ENCODE measurements around the gene CELSR1. TPM values are rescaled to one million over a fixed set of nuclear protein-coding genes. Genes with fewer than 3 reads are reported as not detected.

CELSR1 gene
- total RNA-seq, 2 experiments from 2014 or later = 1.0 to 1.1 TPM

DNA sequence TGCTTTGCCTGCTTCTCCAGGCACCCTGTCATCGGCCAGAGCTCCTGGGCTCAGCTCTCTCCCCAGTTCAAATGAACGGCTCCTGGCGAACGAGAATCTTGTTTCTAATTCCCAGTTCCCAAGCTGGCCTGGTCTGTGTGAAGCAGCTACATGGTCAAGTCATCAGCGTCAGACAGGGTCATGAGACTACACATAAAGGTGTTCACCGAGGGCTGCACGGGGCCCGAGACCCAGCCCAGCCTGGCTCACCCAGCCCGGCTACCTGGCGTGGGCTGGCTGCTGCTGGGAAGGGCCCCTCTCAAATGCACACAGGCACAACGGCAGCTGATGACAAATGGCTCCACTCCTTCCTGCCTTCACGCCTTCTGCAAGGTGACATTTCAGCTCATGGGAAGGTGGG, 14.6 kb upstream of the CELSR1 start:
- ChIA-PET POLR2A (no interaction called here), CTCF (no interaction called here)
- H3K27ac Mint-ChIP-seq = no peak overlapping the region
- intact Hi-C loops (cut with DNase I, micrococcal nuclease) = no loop called here
- Histone ChIP-seq H3K4me3 (ENCODE audit: low read length) (no peak overlapping the region), H3K4me1 (ENCODE audit: insufficient read depth, low read length) (no peaks in the 10 kb centered on the region), H3K9me3 (ENCODE audit: control insufficient read depth in 1 of 2, insufficient read depth in 1 of 2, low read length in 2 of 2) (peaks cover 0 to 19% of the 10 kb centered on the region in 2 experiments), H3K36me3 (ENCODE audit: insufficient read depth, low read length) (no peaks in the 10 kb centered on the region), H3K27me3 (ENCODE audit: control insufficient read depth in 1 of 2, insufficient read depth in 2 of 2, low read length in 2 of 2) (peaks cover 4 to 16% of the 10 kb centered on the region in 2 experiments), H3K27ac (ENCODE audit: low read depth in 1 of 2, low read length in 2 of 2) (no peak overlapping the region)
- ATAC-seq (ENCODE audit: poor library complexity) (no peak), DNase-seq (no peak)
- H3K4me3 Mint-ChIP-seq = no peak overlapping the region
- H3K9me3 Mint-ChIP-seq = peaks cover 3% of the 10 kb centered on the region
- peaks cover 10% of the 10 kb centered on the region for H3K27me3 Mint-ChIP-seq
- H3K36me3 Mint-ChIP-seq (ENCODE audit: low read depth) = no peaks in the 10 kb centered on the region
- TF ChIP-seq, protein P1, sequence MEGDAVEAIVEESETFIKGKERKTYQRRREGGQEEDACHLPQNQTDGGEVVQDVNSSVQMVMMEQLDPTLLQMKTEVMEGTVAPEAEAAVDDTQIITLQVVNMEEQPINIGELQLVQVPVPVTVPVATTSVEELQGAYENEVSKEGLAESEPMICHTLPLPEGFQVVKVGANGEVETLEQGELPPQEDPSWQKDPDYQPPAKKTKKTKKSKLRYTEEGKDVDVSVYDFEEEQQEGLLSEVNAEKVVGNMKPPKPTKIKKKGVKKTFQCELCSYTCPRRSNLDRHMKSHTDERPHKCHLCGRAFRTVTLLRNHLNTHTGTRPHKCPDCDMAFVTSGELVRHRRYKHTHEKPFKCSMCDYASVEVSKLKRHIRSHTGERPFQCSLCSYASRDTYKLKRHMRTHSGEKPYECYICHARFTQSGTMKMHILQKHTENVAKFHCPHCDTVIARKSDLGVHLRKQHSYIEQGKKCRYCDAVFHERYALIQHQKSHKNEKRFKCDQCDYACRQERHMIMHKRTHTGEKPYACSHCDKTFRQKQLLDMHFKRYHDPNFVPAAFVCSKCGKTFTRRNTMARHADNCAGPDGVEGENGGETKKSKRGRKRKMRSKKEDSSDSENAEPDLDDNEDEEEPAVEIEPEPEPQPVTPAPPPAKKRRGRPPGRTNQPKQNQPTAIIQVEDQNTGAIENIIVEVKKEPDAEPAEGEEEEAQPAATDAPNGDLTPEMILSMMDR (IDR thresholded peaks at IDR 0.05) = no peak
- H3K4me1 Mint-ChIP-seq (ENCODE audit: low read depth) = no peaks in the 10 kb centered on the region

DNA sequence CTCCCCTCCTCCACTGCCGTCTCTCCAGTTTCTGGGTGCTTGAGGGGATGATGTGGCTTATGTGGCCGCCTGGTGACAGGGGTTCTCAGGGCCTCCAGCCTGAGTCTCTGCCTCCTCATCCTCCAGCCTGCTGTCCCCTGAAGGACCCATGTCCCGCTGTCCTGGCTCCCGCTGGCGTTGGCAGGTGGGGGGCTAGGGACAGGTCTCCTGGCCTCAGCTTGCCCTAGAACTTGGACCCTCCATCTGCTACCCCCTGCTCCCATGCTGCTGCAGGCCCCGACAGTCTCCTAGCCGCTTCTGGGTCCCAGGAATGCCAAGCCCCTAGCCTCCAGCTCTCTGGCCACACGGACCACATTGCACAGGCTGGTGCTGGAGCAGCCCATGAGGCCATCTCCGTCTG, 13.9 kb upstream of the CELSR1 start:
- Mint-ChIP-seq H3K27ac (no peak overlapping the region), H3K4me1 (ENCODE audit: low read depth) (no peaks in the 10 kb centered on the region), H3K9me3 (no peaks in the 10 kb centered on the region), H3K27me3 (peaks cover 10% of the 10 kb centered on the region), H3K4me3 (no peak overlapping the region), H3K36me3 (ENCODE audit: low read depth) (no peaks in the 10 kb centered on the region)
- intact Hi-C loops (cut with DNase I, micrococcal nuclease) = no loop called here
- no peaks in the 10 kb centered on the region for H3K4me1 ChIP-seq (ENCODE audit: insufficient read depth, low read length)
- ATAC-seq (ENCODE audit: poor library complexity) (no peak), DNase-seq (no peak)
- CTCF ChIA-PET = no interaction called here
- no peak overlapping the region for H3K4me3 ChIP-seq (ENCODE audit: low read length)
- peaks cover 4 to 16% of the 10 kb centered on the region in 2 experiments for H3K27me3 ChIP-seq (ENCODE audit: control insufficient read depth in 1 of 2, insufficient read depth in 2 of 2, low read length in 2 of 2)
- H3K27ac ChIP-seq (ENCODE audit: low read depth in 1 of 2, low read length in 2 of 2) = no peak overlapping the region
- H3K36me3 ChIP-seq (ENCODE audit: insufficient read depth, low read length) = no peaks in the 10 kb centered on the region
- POLR2A ChIA-PET = no interaction called here
- TF ChIP-seq, protein P1 (IDR thresholded peaks at IDR 0.05) = no peak
- H3K9me3 ChIP-seq (ENCODE audit: control insufficient read depth in 1 of 2, insufficient read depth in 1 of 2, low read length in 2 of 2) = peaks cover 0 to 12% of the 10 kb centered on the region in 2 experiments

DNA sequence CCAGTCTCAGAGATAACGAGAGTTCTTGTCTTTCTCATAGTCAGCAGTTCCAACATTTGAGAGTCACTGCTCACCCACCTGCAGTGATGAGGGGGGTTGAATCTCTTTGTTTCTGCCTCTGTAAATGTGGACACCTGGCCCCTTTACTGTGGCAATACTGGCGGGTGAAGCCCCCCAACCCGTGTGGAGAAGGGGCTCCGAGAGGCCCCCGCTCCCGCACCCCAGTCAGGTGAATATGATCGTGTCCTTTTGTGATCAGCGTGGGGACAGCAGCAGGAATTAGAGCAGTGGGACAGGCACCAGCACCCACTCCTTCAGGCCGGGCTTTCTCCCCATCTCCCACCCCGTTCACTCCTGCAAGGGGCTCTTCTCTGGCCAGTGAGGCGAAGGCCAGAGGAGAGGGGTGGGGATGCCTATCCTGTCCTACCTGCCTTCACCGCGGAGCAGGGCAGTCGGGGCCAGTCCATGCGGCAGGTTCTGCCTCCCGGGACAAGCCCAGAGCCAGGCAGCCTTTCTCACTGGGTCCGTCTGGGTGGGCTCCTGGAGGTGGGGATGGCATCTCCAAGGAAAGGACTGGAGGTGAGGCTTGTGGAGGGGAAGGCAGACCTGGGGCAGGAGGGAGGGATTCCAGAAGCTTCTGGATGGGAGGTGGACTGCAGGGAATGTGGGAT, 12.7 kb upstream of the CELSR1 start:
- peaks cover 4 to 16% of the 10 kb centered on the region in 2 experiments for H3K27me3 ChIP-seq (ENCODE audit: control insufficient read depth in 1 of 2, insufficient read depth in 2 of 2, low read length in 2 of 2)
- POLR2A ChIA-PET = no interaction called here
- Mint-ChIP-seq H3K27ac (no peak overlapping the region), H3K4me3 (no peak overlapping the region), H3K27me3 (peaks cover 10% of the 10 kb centered on the region), H3K4me1 (ENCODE audit: low read depth) (no peaks in the 10 kb centered on the region), H3K36me3 (ENCODE audit: low read depth) (no peaks in the 10 kb centered on the region), H3K9me3 (no peaks in the 10 kb centered on the region)
- no peak overlapping the region for H3K27ac ChIP-seq (ENCODE audit: low read depth in 1 of 2, low read length in 2 of 2)
- ATAC-seq (ENCODE audit: poor library complexity) (no peak), DNase-seq (no peak)
- CTCF ChIA-PET = no interaction called here
- intact Hi-C loops (cut with DNase I, micrococcal nuclease) = loop anchor here in 1 of 2 experiments (10.0 kb wide), 1 partner anchor 545 kb away; no protein-coding TSS in a partner anchor
- H3K36me3 ChIP-seq (ENCODE audit: insufficient read depth, low read length) = no peaks in the 10 kb centered on the region
- TF ChIP-seq, protein P1 (IDR thresholded peaks at IDR 0.05) = no peak
- H3K4me3 ChIP-seq (ENCODE audit: low read length) = no peak overlapping the region
- H3K4me1 ChIP-seq (ENCODE audit: insufficient read depth, low read length) = no peaks in the 10 kb centered on the region
- H3K9me3 ChIP-seq (ENCODE audit: control insufficient read depth in 1 of 2, insufficient read depth in 1 of 2, low read length in 2 of 2) = peaks cover 0 to 11% of the 10 kb centered on the region in 2 experiments

All from CD4-positive, alpha-beta T cell (primary cell).